NCI-H2196 treated with DMSO at 0.1 percent for 48 hours (cell line): Measurements from ENCODE around the gene PTPRO.

ENCODE experiments used
- DNase-seq: peaks from one replicate; lab custom pipeline; 2025; ENCODE audit not compliant: unreplicated experiment; lab: John Stamatoyannopoulos, UW

Gene PTPRO

GRCh38 chr12:15322164-15323061 is at the start of gene PTPRO:
TSS of gene PTPRO (plus strand) at chr12:15322508.
- DNase-seq, result no peak

DNA sequence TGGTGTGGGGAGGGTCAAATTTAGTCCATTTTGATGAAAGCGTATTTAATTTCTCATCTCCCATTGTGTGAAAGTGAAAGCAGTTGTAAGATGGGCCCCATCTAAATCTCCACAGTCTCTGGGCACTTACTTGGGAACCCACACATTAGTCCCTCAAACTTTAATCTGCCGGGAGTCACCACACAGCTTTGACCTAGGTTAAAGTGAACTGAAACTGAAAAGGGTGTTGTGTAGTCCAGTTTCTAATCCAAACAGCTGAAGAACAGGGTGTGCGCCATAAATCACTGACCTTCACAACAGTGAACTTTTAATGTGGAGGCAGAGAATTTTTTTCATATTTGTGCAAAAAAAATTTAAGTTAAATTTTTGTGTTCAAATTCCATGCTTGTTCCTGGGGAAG is 48.4 kb upstream of the PTPRO start:
- no peak for DNase-seq

DNA sequence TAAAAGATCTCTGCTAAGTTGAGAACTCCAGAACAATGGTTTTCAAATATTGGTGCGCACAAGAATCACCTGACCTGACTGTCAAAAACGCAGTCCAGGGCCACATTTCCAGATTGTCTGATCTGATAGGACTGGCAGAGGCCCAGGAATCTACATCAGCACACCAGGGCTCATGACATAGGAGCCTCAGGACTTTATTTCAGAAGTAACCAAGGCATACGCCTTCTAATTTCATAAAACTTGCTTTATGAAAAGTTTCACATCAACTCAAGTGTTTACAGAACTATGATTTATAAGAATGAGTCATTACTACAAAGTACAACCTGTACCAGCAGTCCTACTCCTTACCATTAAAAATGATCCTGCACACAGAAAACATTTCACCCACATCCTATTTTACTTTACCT is 47.7 kb upstream of the PTPRO start:
- no peak for DNase-seq

- DNase-seq, result no peak
Measured at GRCh38 chr12:15276088-15276698, 46.1 kb upstream of the PTPRO start.

DNA sequence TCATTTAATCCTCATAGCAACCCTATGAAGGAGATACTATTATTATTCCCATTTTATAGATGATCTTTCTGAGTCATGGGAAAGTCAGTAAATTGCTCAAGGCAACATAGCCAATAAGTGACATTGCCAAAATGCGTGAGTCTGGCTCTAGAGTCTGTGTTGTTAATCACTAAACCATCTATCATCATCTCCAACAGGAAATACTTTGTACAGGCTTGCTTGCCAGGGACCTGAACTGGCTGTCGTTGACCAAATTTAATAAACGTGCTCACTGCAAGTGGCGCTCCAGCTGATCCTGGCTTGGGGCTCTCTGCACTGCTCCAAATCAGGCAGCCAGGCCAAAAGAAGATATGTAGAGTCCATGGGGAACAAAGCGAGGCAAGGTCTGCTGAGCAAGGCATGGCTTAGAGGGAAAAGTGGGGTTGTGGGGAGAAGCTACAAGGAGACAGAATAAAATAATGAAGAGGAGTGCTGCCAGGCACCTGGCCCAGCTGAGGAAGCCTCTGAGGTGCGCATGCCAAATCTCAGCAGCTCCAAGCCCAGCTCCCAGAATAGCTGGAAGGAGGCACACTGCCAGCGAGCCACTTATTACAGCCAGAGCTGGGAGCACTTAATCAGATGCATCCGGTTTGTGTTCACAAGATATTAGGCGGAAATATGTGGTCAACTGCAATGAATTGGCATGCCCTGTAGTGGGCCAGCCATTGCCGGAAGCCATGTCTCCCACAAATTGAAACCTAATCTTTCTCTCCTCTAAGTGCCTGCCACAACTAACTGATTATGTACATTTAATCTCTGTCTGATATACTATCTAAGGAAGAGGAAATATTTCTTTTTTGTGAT is 43.3 kb upstream of the PTPRO start:
- peak; percentile 3 for DNase-seq

DNA sequence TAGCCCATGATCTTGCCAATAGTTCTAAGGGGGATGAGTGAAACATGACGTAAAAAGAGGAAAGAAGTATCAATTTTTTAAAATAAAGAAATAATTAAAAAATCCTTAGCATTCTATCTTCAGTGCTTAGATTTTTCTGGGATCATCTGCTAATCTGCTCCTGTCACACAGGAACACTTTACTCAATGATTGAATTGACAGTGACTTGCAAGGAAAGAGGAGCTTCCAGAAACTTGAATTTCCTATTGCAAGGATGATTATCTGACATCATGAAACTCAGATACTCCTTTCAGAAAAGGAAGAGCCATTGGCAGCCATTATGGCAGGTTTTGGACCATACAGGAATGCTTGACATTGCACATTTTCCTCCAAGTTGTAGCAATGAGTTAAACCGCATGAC is 41.4 kb upstream of the PTPRO start:
- no peak for DNase-seq

GRCh38 chr12:15289192-15289591 is 33.1 kb upstream of the PTPRO start:
- no peak for DNase-seq

GRCh38 chr12:15293731-15294130 is 28.6 kb upstream of the PTPRO start:
- no peak for DNase-seq

DNA sequence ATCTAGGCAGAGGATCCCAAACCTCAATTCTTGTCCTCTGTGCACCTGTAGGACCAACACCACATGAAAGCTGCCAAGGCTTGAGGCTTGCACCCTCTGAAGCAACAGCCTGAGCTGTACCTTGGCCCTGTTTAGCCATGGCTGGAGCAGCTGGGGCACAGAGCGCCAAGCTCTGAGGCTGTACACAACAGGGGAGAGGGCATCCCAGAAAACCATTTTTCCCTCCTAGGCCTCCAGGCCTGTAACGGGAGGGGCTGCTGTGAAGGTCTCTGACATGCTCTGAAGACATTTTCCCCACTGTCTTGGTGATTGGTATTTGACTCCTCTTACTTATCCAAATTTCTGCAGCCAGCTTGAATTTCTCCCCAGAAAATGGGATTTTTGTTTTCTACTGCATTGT is 22.4 kb upstream of the PTPRO start:
- no peak for DNase-seq

DNA sequence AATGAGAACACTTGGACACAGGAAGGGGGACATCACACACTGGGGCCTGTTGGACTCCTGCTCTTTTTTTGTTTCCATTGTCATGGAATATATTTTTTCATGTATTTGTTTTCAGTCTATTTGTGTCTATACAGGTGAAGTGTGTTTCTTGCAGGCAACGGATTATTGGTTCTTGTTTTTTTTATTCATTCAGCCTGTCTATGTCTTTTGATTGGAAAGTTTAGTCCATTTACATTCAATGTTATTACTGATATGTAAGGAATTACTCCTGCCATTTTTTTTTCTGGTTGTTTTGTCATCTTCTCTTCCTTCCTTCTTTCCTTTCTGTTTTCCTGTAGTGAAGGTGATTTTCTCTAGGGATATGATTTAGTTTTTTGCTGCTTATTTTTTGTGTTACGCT is 18.0 kb upstream of the PTPRO start:
- DNase-seq, result no peak

- DNase-seq, result no peak
Measured at GRCh38 chr12:15306605-15307004, 15.7 kb upstream of the PTPRO start.

- DNase-seq, result no peak
Measured at GRCh38 chr12:15307079-15307478, 15.2 kb upstream of the PTPRO start.

- DNase-seq, result no peak
Measured at GRCh38 chr12:15318841-15319240, 3.5 kb upstream of the PTPRO start.

DNA sequence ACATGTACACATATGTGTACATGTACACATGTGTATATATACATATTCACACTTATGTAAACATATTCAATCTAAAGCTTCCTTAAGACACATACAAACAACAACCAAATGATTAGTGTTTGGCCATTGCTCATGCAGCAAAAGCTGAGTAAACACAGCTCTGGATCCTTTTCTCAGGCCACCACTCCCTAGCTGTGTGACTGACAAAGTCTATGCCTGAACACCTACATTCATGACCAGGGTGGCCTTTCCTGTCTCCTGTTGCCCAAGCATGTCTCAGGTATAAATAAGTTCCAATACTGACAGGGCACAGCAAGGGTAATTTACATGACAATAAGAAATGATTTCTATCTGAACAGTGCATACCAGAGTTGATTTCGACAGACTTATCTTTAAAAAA is 1.4 kb upstream of the PTPRO start:
- no peak for DNase-seq

- no peak for DNase-seq
Measured at GRCh38 chr12:15323480-15323879, 1.2 kb downstream of the PTPRO start.

DNA sequence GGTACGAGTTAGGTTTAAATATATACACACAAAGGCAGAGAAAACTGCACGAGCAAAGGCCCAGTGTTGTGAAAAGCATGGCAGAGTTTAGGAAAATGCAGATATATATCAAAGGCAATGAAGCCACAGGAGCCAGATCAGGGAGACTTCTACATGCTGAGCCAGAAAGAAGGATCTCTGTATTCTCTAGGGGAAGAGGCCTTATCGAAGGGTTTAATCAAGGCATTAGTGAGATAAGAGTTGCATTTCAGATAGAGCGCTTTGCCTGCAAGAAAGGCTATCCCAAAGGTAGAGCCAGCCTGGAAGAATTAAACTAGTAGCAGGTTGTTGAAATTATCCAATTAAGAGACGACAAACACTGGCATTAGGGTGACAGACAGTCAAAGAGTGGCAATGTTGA is 7.6 kb downstream of the PTPRO start:
- DNase-seq, result no peak

DNA sequence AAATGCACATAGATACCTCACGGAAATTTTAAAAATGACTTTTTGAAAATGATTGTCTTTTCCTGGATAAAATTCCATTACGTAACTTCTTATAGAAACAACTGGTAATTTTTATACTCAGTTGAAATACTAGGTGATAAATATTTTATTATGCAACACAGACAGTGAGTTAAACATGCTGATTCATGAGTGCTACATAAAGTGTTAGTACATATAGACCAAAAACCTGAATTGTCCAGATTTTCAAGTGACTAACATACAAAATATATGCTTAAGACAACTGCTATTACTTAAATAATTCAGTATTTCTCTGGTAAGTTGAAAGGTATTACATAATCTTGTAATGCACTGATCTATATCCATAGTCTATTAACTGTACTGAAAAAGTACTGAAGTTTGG is 11.9 kb downstream of the PTPRO start:
- DNase-seq, result no peak

DNA sequence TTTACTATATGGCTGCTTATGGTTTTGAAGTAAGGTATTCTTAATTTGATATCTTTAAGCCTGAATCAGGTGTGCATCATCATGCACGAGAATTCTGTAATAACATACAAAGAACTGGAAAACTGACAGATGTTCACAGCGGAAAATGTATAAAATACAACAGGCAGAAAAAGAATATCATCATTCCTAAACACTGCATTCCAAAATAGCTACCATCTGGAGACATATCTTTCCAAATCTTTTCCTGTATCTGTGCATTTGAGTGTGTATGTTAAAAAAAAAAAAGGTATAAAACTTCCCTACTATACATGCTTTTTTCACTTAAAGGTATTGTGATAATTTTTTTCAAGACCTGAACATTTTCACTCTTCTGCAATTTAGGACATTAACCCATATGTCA is 13.7 kb downstream of the PTPRO start:
- DNase-seq, result no peak

GRCh38 chr12:15336768-15337553 is 14.7 kb downstream of the PTPRO start:
- no peak for DNase-seq

- no peak for DNase-seq
Measured at GRCh38 chr12:15341371-15341770, 19.1 kb downstream of the PTPRO start.

- DNase-seq, result no peak
Measured at GRCh38 chr12:15344561-15344960, 22.3 kb downstream of the PTPRO start.
